HEK293 (cell line): ENCODE measurements around the gene CYTH3.

Source experiments
- ZBTB48 ChIP-seq: fragments of 450-650 bp; formaldehyde crosslinking; IDR thresholded peaks from 2 replicates; pipeline ENCODE4 v1.5.1; 2016; ENCODE audit warnings: missing biosample characterization, missing genetic modification characterization
- ZNF274 ChIP-seq, 2 experiments: fragments of 200-500 bp in 1 of 2; fragments of 450-650 bp in 1 of 2; sonication (Bioruptor generic) in 1 of 2; formaldehyde crosslinking in 1 of 2; IDR thresholded peaks; 2 replicates each; pipeline versions ENCODE4 v1.5.1 to v1.6.1; 2014 to 2016; ENCODE audit warnings: borderline replicate concordance in 1 of 2, inconsistent platforms in 1 of 2, low read length in 1 of 2, missing biosample characterization in 1 of 2, missing genetic modification characterization in 1 of 2
- ZNF311 ChIP-seq: fragments of 450-650 bp; formaldehyde crosslinking; IDR thresholded peaks from 2 replicates; pipeline ENCODE4 v1.5.1; 2017; ENCODE audit warnings: missing biosample characterization, missing genetic modification characterization, borderline replicate concordance
- ZNF473 ChIP-seq: fragments of 450-650 bp; formaldehyde crosslinking; IDR thresholded peaks from 2 replicates; pipeline ENCODE4 v1.5.1; 2017; ENCODE audit warnings: missing biosample characterization, missing genetic modification characterization
- ZNF561 ChIP-seq: fragments of 450-650 bp; IDR thresholded peaks from 2 replicates; pipeline ENCODE4 v1.5.1; 2018; ENCODE audit warnings: missing biosample characterization, missing genetic modification characterization, borderline replicate concordance
- TF ChIP-seq, protein P1 (sequence below): fragments of 450-650 bp; formaldehyde crosslinking; IDR thresholded peaks from 2 replicates; pipeline ENCODE4 v1.5.1; 2016; ENCODE audit warnings: missing biosample characterization, missing genetic modification characterization

DNA sequence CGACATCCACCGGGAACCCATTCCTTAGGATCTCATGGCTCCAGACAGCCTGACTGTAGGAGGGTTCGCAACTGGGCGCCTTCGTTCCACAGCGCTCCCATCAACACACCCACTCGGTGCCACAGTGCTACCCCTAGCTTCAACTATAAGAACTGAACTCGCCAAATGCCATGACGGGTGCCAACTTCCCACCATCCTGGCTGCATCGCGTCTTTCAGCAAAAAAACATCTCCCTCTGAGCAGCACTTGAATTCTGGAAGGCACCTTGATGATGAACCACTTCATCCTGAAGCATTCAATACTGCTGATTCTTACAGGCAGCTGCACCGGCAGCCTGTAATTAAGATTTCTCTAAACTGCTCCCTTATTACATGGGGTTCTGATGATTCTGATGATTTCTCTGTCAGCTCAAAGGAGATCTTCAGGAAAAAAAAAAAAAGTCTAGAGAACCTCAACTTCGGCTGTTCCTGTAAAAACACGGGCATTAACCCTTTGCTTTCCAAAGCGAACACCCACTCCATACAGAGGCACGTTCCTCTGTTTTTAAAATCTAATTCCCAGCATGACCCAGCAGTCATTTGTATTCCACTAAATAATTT lies 1.3 kb downstream of the CYTH3 start:
- TF ChIP-seq ZBTB48 (tag by site-specific recombination): no peak
- TF ChIP-seq ZNF561 (tag by site-specific recombination): no peak
- no peak for TF ChIP-seq ZNF473 (tag by site-specific recombination)
- no peak for TF ChIP-seq ZNF311 (tag by site-specific recombination)
- TF ChIP-seq, protein P1, sequence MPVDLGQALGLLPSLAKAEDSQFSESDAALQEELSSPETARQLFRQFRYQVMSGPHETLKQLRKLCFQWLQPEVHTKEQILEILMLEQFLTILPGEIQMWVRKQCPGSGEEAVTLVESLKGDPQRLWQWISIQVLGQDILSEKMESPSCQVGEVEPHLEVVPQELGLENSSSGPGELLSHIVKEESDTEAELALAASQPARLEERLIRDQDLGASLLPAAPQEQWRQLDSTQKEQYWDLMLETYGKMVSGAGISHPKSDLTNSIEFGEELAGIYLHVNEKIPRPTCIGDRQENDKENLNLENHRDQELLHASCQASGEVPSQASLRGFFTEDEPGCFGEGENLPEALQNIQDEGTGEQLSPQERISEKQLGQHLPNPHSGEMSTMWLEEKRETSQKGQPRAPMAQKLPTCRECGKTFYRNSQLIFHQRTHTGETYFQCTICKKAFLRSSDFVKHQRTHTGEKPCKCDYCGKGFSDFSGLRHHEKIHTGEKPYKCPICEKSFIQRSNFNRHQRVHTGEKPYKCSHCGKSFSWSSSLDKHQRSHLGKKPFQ (tag by site-specific recombination): no peak
- no peak for TF ChIP-seq ZNF274 (IDR thresholded peaks at IDR 0.05; ENCODE audit: low read length)
- no peak for TF ChIP-seq ZNF274 (tag by site-specific recombination; IDR thresholded peaks at IDR 0.05; ENCODE audit: borderline replicate concordance)
